Measurements from ENCODE around the gene FBLN2. TPM values are rescaled to one million over a fixed set of nuclear protein-coding genes. Genes with fewer than 3 reads are reported as not detected.

The FBLN2 gene
- total RNA-seq, 2 experiments from 2014 or later, result not detected

GRCh38 chr3:13676356-13677017 is 127.6 kb downstream of the FBLN2 start:
- DNase-seq, result no peak
- Mint-ChIP-seq H3K9me3 (no peaks in the 10 kb centered on the region), H3K4me3 (no peak overlapping the region), H3K27ac (no peak overlapping the region), H3K36me3 (ENCODE audit: low read depth) (no peaks in the 10 kb centered on the region), H3K4me1 (no peaks in the 10 kb centered on the region), H3K27me3 (peaks cover 3% of the 10 kb centered on the region)
- POLR2A ChIA-PET, result no interaction called here
- CTCF ChIA-PET, result no interaction called here

GRCh38 chr3:13677272-13677671 is 128.3 kb downstream of the FBLN2 start:
- no peak overlapping the region for H3K4me3 Mint-ChIP-seq
- ChIA-PET CTCF (interaction anchor here (1.9 kb wide), 1 partner anchor 20 kb away, joined by 4 read pairs; no protein-coding TSS in a partner anchor), POLR2A (no interaction called here)
- H3K27ac Mint-ChIP-seq, result no peak overlapping the region
- H3K4me1 Mint-ChIP-seq, result no peaks in the 10 kb centered on the region
- no peak for DNase-seq
- H3K9me3 Mint-ChIP-seq, result peaks cover 2% of the 10 kb centered on the region
- H3K27me3 Mint-ChIP-seq, result peaks cover 3% of the 10 kb centered on the region
- no peaks in the 10 kb centered on the region for H3K36me3 Mint-ChIP-seq (ENCODE audit: low read depth)

GRCh38 chr3:13681931-13682330 is 133.0 kb downstream of the FBLN2 start:
- no peak overlapping the region for H3K27ac Mint-ChIP-seq
- peaks cover 2% of the 10 kb centered on the region for H3K9me3 Mint-ChIP-seq
- H3K4me3 Mint-ChIP-seq, result no peak overlapping the region
- no peak for DNase-seq
- H3K36me3 Mint-ChIP-seq (ENCODE audit: low read depth), result no peaks in the 10 kb centered on the region
- no peaks in the 10 kb centered on the region for H3K4me1 Mint-ChIP-seq
- CTCF ChIA-PET, result no interaction called here
- no peaks in the 10 kb centered on the region for H3K27me3 Mint-ChIP-seq
- POLR2A ChIA-PET, result no interaction called here

- no peak overlapping the region for H3K27ac Mint-ChIP-seq
- CTCF ChIA-PET, result no interaction called here
- DNase-seq, result no peak
Observed at GRCh38 chr3:13682331-13683013, 133.5 kb downstream of the FBLN2 start.

GRCh38 chr3:13683288-13683687 is 134.4 kb downstream of the FBLN2 start:
- no peak for DNase-seq
- Mint-ChIP-seq H3K9me3 (peaks cover 2% of the 10 kb centered on the region), H3K4me1 (no peaks in the 10 kb centered on the region), H3K4me3 (no peak overlapping the region), H3K36me3 (ENCODE audit: low read depth) (no peaks in the 10 kb centered on the region), H3K27me3 (peaks cover under 1% of the 10 kb centered on the region), H3K27ac (no peak overlapping the region)
- ChIA-PET CTCF (no interaction called here), POLR2A (no interaction called here)

More at GRCh38 chr3:13682331-13683013, 133.5 kb downstream of the FBLN2 start:
- Mint-ChIP-seq H3K36me3 (ENCODE audit: low read depth) (no peaks in the 10 kb centered on the region), H3K27me3 (no peaks in the 10 kb centered on the region), H3K9me3 (peaks cover 2% of the 10 kb centered on the region), H3K4me3 (no peak overlapping the region), H3K4me1 (no peaks in the 10 kb centered on the region)
- POLR2A ChIA-PET, result no interaction called here

GRCh38 chr3:13683772-13684171 is 134.8 kb downstream of the FBLN2 start:
- Mint-ChIP-seq H3K27ac (no peak overlapping the region), H3K4me1 (no peaks in the 10 kb centered on the region), H3K9me3 (peaks cover 2% of the 10 kb centered on the region), H3K36me3 (ENCODE audit: low read depth) (no peaks in the 10 kb centered on the region), H3K27me3 (peaks cover 2% of the 10 kb centered on the region), H3K4me3 (no peak overlapping the region)
- ChIA-PET CTCF (no interaction called here), POLR2A (no interaction called here)
- DNase-seq, result no peak

GRCh38 chr3:13684350-13684749 is 135.4 kb downstream of the FBLN2 start:
- Mint-ChIP-seq H3K36me3 (ENCODE audit: low read depth) (no peaks in the 10 kb centered on the region), H3K27me3 (peaks cover 3% of the 10 kb centered on the region), H3K9me3 (peaks cover 2% of the 10 kb centered on the region), H3K4me1 (no peaks in the 10 kb centered on the region), H3K27ac (no peak overlapping the region), H3K4me3 (no peak overlapping the region)
- no peak for DNase-seq
- ChIA-PET POLR2A (no interaction called here), CTCF (no interaction called here)

GRCh38 chr3:13684854-13685253 is 135.9 kb downstream of the FBLN2 start:
- Mint-ChIP-seq H3K27ac (no peak overlapping the region), H3K9me3 (peaks cover 2% of the 10 kb centered on the region), H3K36me3 (ENCODE audit: low read depth) (no peaks in the 10 kb centered on the region), H3K4me1 (no peaks in the 10 kb centered on the region), H3K4me3 (no peak overlapping the region), H3K27me3 (peaks cover 6% of the 10 kb centered on the region)
- ChIA-PET CTCF (no interaction called here), POLR2A (no interaction called here)
- no peak for DNase-seq

GRCh38 chr3:13685721-13686120 is 136.8 kb downstream of the FBLN2 start:
- Mint-ChIP-seq H3K27me3 (peaks cover 10% of the 10 kb centered on the region), H3K36me3 (ENCODE audit: low read depth) (no peaks in the 10 kb centered on the region), H3K9me3 (peaks cover 2% of the 10 kb centered on the region), H3K4me3 (no peak overlapping the region), H3K4me1 (no peaks in the 10 kb centered on the region), H3K27ac (no peak overlapping the region)
- POLR2A ChIA-PET, result no interaction called here
- no peak for DNase-seq
- CTCF ChIA-PET, result interaction anchor here (1.3 kb wide), 1 partner anchor 28 kb away, joined by 4 read pairs; no protein-coding TSS in a partner anchor

- H3K4me3 Mint-ChIP-seq, result no peak overlapping the region
- CTCF ChIA-PET, result interaction anchor here (1.3 kb wide), 1 partner anchor 29 kb away, joined by 4 read pairs; no protein-coding TSS in a partner anchor
- DNase-seq, result no peak
- H3K36me3 Mint-ChIP-seq (ENCODE audit: low read depth), result no peaks in the 10 kb centered on the region
- H3K4me1 Mint-ChIP-seq, result no peaks in the 10 kb centered on the region
- POLR2A ChIA-PET, result no interaction called here
- H3K27ac Mint-ChIP-seq, result no peak overlapping the region
- H3K27me3 Mint-ChIP-seq, result peaks cover 10% of the 10 kb centered on the region
- peaks cover 2% of the 10 kb centered on the region for H3K9me3 Mint-ChIP-seq
Observed at GRCh38 chr3:13686367-13687160, 137.6 kb downstream of the FBLN2 start.

GRCh38 chr3:13687517-13687943 is 138.6 kb downstream of the FBLN2 start:
- POLR2A ChIA-PET, result no interaction called here
- CTCF ChIA-PET, result no interaction called here
- Mint-ChIP-seq H3K9me3 (no peaks in the 10 kb centered on the region), H3K4me1 (no peaks in the 10 kb centered on the region), H3K27ac (no peak overlapping the region), H3K36me3 (ENCODE audit: low read depth) (no peaks in the 10 kb centered on the region), H3K27me3 (peaks cover 10% of the 10 kb centered on the region), H3K4me3 (no peak overlapping the region)
- DNase-seq, result no peak
